GM18867 (cell line): ENCODE results near the gene OR7D4.
"Not testable (repeated sequence)": the region's sequence is repeated elsewhere in the genome, so short reads cannot be mapped to it uniquely, and the experiment has no call there.

Experiments
- ATAC-seq: cut with Tn5 transposase; IDR thresholded peaks from one replicate; pipeline ENCODE4 v1.9.1; 2021; ENCODE audit warnings: mild to moderate bottlenecking, moderate library complexity; ENCODE audit not compliant: unreplicated experiment

OR7D4 gene

DNA sequence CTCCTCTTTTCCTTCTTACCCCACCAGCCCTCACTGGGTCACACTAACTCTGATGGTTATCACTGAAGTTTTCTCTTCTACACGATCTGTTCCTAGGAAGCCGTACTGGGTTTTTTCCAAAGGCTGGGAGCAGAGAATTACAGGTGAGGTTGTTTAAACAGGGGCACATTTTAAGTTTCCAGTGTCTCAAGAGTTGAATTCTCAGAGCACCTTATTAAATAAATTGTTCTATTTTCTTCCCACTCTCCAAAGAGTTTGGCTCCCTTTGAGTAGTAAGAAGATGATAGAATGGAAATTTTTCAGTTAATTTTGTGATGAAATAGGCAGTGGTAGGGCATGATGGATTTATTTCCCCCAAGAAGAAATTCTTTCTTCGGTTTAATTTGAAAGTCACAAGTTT lies at the start of gene OR7D4:
TSS of gene OR7D4 (minus strand) at position 101 of the 400 bp plus-strand sequence. CDS start 4,752 bp downstream, outside the sequence.
- no peak for ATAC-seq

DNA sequence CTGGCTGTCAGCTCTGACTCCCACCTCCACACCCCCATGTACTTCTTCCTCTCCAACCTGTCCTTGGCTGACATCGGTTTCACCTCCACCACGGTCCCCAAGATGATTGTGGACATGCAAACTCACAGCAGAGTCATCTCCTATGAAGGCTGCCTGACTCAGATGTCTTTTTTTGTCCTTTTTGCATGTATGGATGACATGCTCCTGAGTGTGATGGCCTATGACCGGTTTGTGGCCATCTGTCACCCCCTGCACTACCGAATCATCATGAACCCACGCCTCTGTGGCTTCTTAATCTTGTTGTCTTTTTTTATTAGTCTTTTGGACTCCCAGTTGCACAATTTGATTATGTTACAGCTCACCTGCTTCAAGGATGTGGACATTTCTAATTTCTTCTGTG lies 31.8 kb upstream of the OR7D4 start:
- no peak for ATAC-seq

DNA sequence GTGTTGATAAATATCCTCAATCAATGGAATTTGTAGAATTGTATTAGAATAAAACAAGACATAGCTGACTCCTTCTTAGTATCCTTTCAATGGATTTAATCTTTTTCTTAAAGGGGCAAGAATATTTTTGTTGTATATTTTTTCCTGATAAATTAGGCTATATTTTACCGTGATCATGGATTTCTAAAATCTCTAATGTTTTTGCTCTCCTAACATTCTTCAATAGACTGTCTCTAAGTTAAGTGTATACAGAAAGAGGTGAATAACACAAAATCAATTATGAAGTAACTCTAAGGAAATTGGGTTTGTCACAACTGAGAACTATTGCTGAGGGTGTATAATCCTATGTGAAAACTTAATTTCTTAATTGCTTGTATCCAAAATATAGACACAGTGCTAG lies 31.2 kb upstream of the OR7D4 start, which contains the start of gene OR7E24:
TSS of gene OR7E24 (plus strand) at position 301 of the 400 bp plus-strand sequence. CDS start 114 bp downstream, outside the sequence.
- ATAC-seq: no peak

DNA sequence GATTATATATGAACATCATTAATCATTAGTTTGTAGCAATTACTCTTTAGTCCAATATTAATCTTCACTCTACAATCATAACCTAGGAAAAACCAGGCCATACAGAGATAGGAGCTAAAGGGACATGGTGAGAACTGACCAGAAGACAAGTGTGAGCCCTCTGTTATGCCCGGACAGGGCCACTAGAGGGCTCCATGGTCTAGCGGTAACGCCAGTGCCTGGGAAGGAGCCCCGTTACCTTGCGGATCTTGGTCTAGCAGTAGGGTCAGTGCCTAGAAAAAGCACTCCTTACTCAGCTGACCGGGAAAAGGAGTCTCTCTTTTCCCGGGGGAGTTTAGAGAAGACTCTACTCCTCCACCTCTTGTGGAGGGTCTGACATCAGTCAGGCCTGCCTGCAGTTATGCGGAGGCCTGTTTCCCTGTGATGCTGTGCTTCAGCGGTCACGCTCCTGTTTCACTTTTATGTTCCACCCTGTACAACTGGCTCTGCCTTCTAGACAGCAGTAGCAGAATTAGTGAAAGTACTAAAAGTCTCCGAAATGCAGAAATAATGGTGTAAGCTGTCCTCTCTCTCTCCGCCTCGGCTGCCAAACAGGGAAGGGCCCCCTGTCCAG lies 13.8 kb downstream of the OR7D4 start:
- no peak for ATAC-seq

DNA sequence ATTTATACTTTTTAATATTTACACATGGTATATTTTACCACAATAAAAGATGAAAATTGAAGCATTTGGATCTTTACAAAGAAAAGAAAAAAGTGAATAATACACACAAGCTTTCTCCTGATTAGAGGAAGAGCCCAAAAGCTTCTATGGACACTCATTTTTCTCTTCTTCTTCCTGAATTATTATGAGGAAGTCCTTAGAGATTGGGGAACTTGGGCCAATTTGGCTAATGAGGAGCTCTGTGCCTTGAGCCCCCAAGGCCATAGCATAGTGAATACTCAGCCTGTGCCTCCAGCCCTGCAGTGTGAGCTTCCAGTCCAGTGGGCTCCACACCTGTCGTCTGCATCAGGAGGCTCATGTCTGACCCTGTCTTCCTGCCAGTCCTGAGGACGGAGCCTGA lies 21.3 kb downstream of the OR7D4 start:
- not testable (repeated sequence) for ATAC-seq

DNA sequence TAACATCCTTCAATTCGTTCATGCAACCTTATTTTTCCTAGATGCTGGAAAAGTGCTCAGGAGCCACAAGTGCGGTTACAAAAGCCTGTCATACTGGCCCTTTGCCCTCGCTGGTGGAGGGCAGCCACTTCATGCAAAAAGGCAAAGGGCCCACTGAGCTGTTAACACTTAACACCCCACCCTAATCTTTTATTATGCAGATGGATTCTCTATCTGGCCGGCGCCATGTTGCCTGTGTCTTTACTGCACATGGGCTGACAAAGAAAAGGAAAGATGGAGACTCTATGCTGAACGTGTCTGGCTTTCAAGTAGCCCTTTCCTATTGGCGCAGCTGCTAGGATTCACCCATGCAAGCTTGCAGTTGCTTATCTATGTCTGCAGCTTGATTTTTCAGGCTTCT lies 29.9 kb downstream of the OR7D4 start:
- ATAC-seq: no peak

DNA sequence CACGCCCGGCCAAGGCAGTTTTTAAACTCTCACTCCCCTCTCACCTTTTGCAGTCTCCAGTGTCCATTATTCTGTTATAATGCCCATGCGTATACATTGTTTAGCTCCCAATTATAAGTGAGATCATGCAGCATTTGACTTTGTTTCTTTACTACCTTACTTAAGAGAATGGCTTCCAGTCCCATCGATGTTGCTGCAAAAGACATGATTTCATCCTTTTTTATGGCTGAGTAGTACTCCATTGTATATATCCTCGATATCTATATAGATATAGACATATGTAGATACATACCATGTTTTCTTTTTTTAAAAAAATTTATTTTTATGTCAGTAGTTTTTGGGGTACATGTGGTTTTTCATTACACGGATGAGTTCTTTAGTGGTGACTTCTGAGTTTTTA lies 32.2 kb downstream of the OR7D4 start:
- no peak for ATAC-seq

DNA sequence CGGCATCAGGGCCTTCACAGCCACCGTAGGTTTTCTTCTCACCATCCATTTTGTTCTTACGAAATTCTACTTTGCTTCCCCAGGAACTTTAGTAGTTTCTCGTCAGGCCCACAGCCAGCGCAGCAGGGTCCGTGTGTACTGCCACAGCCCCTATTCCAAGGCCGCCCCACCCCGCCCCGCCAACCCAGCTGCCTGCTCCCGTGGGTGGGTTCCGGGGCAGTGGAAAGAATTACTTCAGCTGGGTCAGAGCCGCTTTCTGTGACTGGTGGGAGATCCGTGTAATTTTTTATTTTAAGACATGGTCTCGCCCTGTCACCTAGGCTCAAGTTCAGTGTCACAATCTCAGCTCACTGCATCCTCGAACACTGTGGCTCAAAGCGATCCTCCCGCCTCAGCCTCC lies 36.4 kb downstream of the OR7D4 start:
- ATAC-seq: no peak

DNA sequence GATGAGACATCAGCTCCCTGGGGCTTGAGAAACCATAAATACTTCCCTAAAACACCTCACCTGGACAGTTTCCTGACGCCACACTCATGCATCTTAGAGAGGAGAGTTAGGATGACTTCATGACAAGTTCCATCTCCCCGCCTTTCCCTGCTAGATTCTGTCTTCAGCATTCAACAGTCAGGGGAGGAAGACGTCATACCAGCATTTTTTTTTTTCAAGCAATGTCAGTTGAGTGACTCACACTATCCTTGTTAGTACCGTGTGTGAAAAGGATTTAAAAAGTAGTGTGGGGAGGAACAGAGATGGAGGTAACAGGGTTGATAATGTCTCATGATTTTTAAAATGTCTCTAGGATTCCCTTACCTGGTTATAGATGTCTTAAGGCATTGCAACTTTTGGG lies 40.5 kb downstream of the OR7D4 start, which contains the start of gene OR7D2:
TSS of gene OR7D2 (plus strand) at position 79 of the 400 bp plus-strand sequence. CDS start 6,803 bp downstream, outside the sequence.
- ATAC-seq: no peak

DNA sequence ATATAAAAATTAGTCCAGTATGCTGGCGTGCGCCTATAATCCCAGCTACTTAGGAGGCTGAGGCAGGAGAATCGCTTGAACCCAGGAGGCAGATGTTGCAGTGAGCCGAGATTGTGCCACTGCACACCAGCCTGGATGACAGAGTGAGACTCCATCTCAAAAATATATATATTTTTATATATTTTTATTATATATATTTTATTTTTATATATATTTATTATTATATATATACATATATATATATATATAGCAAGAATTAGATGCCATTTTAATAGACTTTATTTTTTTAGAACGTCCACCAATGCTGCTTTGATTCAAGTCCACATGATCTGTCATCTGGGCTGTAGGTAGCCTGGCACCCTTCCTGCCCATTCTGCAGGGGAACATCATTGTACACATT lies 44.1 kb downstream of the OR7D4 start:
- no peak for ATAC-seq

DNA sequence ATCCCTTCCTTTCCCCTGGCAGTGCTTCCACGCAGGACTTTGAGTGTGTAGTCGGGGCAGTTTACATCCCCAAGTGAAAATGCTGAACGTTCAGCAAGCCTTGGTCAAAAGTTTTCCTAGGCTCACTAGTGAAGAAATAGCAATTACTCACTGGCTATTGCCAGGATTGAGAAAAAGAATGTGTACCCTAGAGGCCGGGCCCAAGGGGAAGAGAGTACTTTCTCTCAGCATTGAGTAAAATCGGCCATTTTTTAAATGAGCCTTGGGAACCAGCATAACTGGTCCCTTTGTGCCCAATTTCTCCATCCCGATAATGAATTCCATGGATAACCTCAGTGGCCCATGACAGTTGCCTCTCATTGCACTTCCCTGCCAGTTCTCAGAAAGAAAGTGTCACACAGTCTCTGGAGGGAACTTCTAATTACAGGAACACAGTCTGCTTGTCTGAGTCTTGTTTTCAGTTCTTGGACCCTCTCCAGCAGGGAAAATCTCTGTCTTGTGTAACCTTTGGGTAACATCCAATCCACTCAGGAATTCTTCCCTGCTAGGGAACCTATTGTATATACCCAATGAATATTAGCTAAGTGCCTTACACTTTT lies 47.9 kb downstream of the OR7D4 start:
- ATAC-seq: no peak

DNA sequence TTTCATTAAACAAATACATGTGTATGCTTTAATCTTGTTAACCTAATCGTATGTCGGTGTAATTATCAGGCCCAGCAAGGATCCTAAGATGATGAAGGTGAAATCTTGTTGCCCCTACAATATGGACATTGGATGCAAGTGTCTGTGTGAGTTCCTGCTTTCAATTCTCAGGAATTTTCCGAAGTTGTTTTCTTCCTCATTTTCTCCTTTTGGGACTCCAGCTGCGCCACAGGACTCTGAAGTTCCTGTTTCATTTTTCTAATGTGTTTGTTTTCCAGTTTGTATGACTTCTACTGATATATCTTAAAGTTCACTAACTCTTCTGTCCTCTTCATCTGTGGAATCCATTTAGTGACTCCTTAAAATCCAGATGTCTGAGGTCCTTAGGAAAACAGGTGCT lies 52.5 kb downstream of the OR7D4 start:
- no peak for ATAC-seq

DNA sequence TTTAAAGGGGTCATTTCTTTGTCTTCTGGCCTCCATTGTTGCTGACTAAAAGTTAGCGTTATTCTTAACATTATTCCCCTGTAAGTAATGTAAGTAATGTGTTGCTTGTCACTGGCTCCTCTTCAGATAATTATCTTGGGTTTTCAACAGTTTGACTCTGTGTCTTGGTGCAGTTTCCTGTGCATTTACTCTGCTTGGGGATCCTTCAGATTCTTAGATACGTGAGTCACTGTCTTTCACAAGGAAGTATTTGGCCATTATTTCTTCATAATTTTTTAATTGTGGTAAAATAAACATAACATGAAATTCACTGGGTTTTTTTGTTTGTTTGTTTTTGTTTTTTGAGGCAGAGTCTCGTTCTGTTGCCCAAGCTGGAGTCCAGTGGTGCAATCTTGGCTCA lies 54.1 kb downstream of the OR7D4 start:
- ATAC-seq: no peak

DNA sequence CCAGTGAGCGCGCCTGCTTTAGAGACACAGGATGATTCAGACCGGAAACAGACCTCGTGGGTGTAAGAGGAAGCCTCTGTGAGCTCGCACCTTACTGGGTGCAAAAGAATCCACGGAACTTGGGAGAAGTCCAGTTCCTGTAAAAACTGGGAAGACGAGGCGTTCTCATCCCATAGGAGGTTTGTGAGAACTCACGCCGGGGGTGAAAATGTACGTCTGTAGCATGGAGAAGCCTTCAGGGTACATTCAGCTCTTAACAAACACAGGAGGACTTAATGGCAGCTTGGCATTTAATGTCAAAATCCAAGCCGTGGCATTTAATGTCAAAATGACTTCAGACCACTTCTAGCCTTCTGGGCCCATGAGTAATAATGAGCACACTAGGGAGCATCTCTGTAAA lies 58.0 kb downstream of the OR7D4 start:
- no peak for ATAC-seq
